ENCODE measurements around the gene RICTOR.

GRCh38 chr5:39076101-39076756, 2.0 kb upstream of the RICTOR start:
- TF ChIP-seq CTCF (tag by site-specific recombination; IDR thresholded peaks at IDR 0.05), result no peak
- no peak for TF ChIP-seq ZFP37 (tag by site-specific recombination; IDR thresholded peaks at IDR 0.05)
- no peak for TF ChIP-seq ZNF513 (tag by site-specific recombination; IDR thresholded peaks at IDR 0.05)
- no peak for TF ChIP-seq ZNF398 (tag by site-specific recombination; IDR thresholded peaks at IDR 0.05)
- no peak for TF ChIP-seq ZNF426 (tag by site-specific recombination; IDR thresholded peaks at IDR 0.05)
- no peak for TF ChIP-seq ZBTB1 (tag by site-specific recombination; IDR thresholded peaks at IDR 0.05)
- TF ChIP-seq ZNF280C (tag by site-specific recombination; IDR thresholded peaks at IDR 0.05), result no peak
- no peak for TF ChIP-seq ZNF274 (IDR thresholded peaks at IDR 0.05; ENCODE audit: low read length)
- TF ChIP-seq ZNF274 (tag by site-specific recombination; IDR thresholded peaks at IDR 0.05; ENCODE audit: borderline replicate concordance), result no peak
- no peak for TF ChIP-seq ZNF132 (tag by site-specific recombination; IDR thresholded peaks at IDR 0.05; ENCODE audit: borderline replicate concordance)
- no peak for TF ChIP-seq PBX3 (CRISPR knock-in tag; IDR thresholded peaks at IDR 0.05)
